Bronchial epithelial cell (primary cell): ENCODE data around the gene NUP214. TPM values are rescaled to one million over a fixed set of nuclear protein-coding genes. Genes with fewer than 3 reads are reported as not detected.
A peak's percentile ranks its signal among the peaks of the same experiment; 100 is the strongest.

Experiments used
- DNase-seq: peaks from one replicate; pipeline ENCODE4 v3.0.0-alpha.2; 2010; ENCODE audit warnings: low read depth
- FAIRE-seq: peaks from 2 replicates; lab custom pipeline; 2011; peaks lifted over from hg19 to GRCh38; lab: Jason Lieb, UNC
- H3K27me3 ChIP-seq: 2 replicates; pipeline ENCODE4 v1.5.1; 2011; ENCODE audit warnings: low read length; ENCODE audit not compliant: control insufficient read depth, insufficient read depth
- H3K36me3 ChIP-seq: 2 replicates; pipeline ENCODE4 v1.5.1; 2011; ENCODE audit warnings: low read length; ENCODE audit not compliant: control insufficient read depth, insufficient read depth
- H3K4me3 ChIP-seq: 2 replicates; pipeline ENCODE4 v1.5.1; 2011; ENCODE audit warnings: mild to moderate bottlenecking, low read depth, low read length, control low read depth
- total RNA-seq: library from RNA; depleted of rRNA; stranded (reverse); fragments of >200 nt; gene quantifications from 2 replicates; pipeline ENCODE4 v1.2.1, GENCODE V29; 2014
- TF ChIP-seq, protein P1 (sequence below): IDR thresholded peaks from 2 replicates; pipeline ENCODE4 v1.5.1; 2011; ENCODE audit warnings: mild to moderate bottlenecking, moderate library complexity, low read length, control low read depth, inconsistent platforms; ENCODE audit not compliant: insufficient read depth, severe bottlenecking

NUP214 gene
- total RNA-seq, 1 donor from 2014 or later, result 8.4 TPM

DNA sequence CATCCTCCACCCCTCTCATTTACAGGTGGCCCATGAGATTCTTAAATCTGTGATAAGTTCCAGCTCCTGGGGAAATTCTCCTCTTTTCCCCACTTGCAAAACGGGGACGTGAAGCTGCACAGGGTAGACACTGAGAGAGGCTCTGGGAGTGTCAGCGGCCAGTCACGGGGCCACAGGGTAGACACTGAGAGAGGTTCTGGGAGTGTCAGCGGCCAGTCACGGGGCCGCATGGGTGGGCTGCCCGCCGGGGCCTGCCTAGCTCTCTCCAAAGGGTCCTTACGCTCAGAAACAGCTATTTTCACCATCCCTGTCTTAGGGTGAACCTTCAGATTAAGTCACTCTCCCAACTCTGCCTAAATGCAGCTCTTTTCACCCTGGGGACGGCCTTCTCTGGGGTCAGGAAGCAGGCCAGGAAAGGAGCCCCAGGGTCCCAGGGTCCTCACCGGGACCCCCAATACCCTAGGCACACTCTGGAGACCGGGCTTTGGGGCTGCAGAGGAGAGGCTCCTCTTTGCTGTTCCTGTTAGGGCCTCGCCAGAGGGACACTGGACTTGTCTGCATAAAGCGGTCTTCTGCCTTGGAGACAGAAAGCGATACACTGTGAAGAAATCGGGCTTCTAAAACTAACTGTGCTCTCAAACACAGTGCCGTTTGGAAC is 149.4 kb downstream of the NUP214 start:
- H3K36me3 ChIP-seq, result no peaks in the 10 kb centered on the region
- H3K4me3 ChIP-seq, result no peak overlapping the region
- DNase-seq (no peak), FAIRE-seq (no peak)
- TF ChIP-seq, protein P1, sequence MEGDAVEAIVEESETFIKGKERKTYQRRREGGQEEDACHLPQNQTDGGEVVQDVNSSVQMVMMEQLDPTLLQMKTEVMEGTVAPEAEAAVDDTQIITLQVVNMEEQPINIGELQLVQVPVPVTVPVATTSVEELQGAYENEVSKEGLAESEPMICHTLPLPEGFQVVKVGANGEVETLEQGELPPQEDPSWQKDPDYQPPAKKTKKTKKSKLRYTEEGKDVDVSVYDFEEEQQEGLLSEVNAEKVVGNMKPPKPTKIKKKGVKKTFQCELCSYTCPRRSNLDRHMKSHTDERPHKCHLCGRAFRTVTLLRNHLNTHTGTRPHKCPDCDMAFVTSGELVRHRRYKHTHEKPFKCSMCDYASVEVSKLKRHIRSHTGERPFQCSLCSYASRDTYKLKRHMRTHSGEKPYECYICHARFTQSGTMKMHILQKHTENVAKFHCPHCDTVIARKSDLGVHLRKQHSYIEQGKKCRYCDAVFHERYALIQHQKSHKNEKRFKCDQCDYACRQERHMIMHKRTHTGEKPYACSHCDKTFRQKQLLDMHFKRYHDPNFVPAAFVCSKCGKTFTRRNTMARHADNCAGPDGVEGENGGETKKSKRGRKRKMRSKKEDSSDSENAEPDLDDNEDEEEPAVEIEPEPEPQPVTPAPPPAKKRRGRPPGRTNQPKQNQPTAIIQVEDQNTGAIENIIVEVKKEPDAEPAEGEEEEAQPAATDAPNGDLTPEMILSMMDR, result no peak
- H3K27me3 ChIP-seq, result peaks cover 8% of the 10 kb centered on the region

DNA sequence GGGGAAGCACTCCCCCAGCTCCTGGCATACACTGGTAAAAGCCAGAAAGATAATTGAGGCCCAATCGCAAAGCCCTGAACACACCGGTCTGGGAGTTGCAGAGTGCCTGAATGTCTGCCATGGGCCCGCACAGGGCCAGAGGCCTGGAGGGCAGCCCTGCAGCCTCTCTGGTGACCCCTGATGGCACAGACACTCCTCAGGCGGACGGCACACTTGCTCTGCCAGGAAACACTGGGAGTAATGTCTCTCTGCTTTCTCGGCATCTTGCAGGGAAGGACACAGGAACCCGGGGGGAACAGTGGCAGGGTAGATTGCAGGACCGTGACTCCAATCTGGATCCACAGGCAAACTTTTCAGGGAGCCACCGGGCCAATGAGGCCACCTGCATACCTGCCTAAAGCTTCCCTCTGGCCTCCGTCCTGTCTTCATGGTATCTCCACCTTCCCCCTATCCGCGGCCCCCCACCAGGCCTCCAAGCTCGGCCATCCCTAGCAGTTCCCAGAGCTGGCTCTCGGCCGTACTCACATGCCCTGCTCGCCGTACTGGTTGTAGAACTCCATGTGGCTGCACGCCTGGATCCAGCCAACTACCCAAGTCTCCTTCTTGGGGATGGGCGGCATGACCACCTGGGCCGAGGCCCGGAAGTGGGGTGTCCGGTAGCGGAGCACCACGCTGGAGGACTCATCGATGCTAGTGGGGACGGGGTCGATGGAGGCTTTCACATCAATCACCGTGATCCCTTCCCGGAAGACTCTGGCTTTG is 150.1 kb downstream of the NUP214 start:
- H3K4me3 ChIP-seq, result no peak overlapping the region
- FAIRE-seq, result no peak
- peaks cover 8% of the 10 kb centered on the region for H3K27me3 ChIP-seq
- no peak for DNase-seq
- TF ChIP-seq, protein P1, result no peak
- H3K36me3 ChIP-seq, result no peaks in the 10 kb centered on the region

GRCh38 chr9:131276094-131276888 is 150.9 kb downstream of the NUP214 start, which contains the start of gene FAM78A:
Gene FAM78A (minus strand): TSS chr9:131276510. CDS start chr9:131276179, 331 bp downstream.
- DNase-seq (no peak), FAIRE-seq (no peak)
- Histone ChIP-seq H3K27me3 (peaks cover 8% of the 10 kb centered on the region), H3K4me3 (peak within 1 kb of the TSS; percentile 33), H3K36me3 (no peaks in the 10 kb centered on the region)
- TF ChIP-seq, protein P1, result no peak

GRCh38 chr9:131276891-131277286 is 151.5 kb downstream of the NUP214 start:
- Histone ChIP-seq H3K27me3 (peaks cover 8% of the 10 kb centered on the region), H3K4me3 (peak overlapping the region; percentile 33), H3K36me3 (no peaks in the 10 kb centered on the region)
- DNase-seq, result no peak
- TF ChIP-seq, protein P1, result no peak
- no peak for FAIRE-seq

DNA sequence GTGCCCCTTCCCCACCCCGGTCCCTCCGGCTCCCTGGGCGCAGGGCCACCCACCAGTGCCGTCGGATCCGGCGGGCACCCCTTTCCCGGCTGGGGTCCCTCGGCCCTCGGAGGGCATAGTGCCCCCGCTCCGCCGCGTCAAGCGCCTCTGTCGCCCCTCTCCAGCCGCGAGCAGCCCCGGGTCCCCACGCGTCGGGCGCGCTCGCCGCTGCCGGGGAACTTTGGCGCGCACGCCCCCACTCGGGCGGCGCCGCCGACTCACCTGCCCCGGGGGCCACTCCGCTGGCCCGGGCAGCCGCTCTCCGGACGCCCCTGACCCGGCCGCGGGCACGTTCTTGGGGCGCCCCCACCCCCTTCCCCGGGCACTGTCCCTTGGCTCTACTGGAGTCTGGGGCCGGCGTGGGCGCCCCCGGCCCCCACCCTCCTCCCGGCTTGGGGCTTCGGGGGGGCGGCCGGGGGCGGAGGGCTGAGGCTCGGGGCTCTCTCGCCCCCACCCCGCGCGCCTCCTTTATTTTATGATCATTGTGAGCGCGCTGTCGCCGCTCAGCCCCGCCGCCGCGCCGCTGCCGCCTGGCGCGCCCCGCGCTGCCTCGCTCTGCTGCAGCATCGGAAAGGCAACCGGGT is 152.0 kb downstream of the NUP214 start:
- Histone ChIP-seq H3K27me3 (peaks cover 10% of the 10 kb centered on the region), H3K36me3 (no peaks in the 10 kb centered on the region), H3K4me3 (peak overlapping the region; percentile 33)
- FAIRE-seq (no peak), DNase-seq (no peak)
- TF ChIP-seq, protein P1, result no peak
